CD4-positive, alpha-beta T cell treated with Interferon gamma for 1 hour (primary cell): Measurements from ENCODE around the gene CBL.
A peak's percentile ranks its signal among the peaks of the same experiment; 100 is the strongest.

Experiments used
- DNase-seq: peaks from one replicate; pipeline ENCODE4 v3.0.0-alpha.2; 2020

The CBL gene

DNA sequence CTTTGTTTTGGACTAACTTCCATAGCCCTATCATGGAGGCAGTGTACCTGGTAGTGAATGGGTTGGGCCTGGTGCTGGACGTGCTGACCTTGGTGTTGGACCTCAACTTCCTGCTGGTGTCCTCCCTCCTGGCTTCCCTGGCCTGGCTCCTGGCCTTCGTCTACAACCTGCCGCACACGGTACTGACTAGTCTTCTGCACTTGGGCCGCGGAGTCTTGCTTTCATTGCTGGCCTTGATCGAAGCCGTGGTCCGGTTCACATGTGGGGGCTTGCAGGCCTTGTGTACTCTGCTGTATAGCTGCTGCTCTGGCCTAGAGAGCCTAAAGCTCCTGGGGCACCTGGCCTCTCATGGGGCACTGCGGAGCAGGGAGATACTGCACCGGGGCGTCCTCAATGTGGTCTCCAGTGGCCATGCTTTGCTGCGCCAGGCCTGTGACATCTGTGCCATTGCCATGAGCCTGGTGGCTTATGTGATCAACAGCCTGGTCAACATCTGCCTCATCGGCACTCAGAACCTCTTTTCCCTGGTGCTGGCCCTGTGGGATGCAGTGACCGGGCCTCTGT, 129.0 kb downstream of the CBL start:
- DNase-seq: no peak

DNA sequence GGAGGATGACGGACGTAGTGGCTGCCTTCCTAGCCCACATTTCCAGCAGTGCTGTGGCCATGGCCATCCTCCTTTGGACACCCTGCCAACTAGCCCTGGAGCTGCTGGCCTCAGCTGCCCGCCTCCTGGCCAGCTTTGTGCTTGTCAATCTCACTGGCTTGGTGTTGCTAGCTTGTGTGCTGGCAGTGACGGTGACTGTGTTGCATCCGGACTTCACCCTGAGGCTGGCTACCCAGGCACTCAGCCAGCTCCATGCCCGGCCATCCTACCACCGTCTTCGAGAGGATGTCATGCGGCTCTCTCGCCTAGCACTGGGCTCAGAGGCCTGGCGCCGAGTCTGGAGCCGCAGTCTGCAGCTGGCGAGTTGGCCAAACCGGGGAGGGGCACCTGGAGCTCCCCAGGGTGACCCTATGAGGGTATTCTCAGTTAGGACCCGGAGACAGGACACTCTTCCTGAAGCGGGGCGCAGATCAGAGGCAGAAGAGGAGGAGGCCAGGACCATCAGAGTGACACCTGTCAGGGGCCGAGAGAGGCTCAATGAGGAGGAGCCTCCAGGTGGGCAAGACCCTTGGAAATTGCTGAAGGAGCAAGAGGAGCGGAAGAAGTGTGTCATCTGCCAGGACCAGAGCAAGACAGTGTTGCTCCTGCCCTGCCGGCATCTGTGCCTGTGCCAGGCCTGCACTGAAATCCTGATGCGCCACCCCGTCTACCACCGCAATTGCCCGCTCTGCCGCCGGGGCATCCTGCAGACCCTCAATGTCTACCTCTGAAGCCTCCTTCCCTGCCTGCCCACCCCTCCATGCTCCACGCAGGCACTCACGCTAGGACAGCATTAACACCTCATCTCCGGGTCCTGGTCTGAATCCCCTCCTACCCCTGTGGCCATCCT, 129.8 kb downstream of the CBL start:
- no peak for DNase-seq

- DNase-seq: no peak
These were observed 130.8 kb downstream of the CBL start for GRCh38 chr11:119336744-119337469.

DNA sequence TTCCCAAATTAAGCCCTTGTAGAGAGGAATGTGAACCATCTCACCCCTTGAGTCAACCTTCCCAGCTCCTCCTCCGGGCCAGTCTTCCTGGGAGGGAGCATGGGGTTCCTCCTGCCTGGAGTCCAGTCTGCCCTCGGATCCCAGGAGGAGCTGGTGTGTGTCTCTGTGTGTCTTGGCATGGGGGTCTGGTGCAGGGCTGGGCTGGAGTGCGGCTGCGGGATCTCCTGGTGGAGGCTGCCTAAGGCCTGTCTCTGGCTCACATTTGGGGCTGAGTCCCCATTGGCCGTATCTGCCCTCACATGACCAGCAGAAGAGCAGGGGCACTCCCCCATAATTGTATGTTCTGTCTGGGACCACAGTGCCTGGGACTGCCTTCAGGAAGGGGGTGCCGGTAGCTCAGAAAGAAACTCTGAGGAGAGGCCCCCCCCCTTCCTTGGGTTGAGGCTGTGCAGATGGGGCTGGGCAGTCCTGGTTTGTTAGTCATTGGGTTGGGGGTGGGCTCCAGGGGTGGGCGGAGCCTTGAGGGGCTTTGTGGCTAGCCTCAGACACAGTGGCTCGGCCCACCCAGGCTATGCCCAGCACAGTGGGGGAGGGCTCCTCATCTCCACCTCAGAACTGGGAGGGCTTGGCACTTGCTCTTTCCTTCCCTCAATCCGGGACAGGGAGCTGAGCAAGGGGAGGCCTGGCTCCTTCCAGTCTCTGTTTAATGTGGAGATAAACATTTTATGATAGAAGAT, 131.6 kb downstream of the CBL start:
- no peak for DNase-seq

- DNase-seq: peak; percentile 57
These were observed 132.3 kb downstream of the CBL start for GRCh38 chr11:119338318-119338890.

DNA sequence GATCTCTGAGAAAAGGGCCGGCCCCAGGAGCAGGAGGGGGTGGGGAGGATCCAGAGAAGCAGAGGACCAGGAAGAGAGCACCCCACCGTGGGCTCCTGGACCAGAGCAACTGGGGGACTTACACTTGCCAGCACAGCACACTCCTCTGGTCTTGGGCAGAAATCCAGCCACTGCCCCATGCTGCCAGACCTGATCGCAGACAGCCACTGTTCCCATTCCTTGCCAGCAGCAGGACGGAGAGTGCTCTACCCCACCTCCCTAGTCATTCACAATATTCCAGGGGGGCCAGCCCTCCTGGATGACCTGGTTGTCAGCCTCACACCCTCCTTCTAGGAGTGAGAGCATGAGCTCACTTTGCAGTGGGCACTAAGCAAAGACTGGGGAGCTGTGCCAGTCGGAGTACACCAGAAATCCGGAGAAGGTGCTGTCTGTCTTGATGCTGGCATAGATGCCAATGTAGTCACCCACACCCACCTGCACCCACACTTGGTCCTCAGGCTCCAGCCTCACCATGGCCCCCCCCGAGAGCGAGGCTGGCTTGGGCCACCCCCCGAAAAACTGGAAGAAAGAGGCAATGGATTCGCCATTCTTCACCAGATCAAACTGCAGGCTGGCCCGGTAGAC, 132.9 kb downstream of the CBL start:
- no peak for DNase-seq

DNA sequence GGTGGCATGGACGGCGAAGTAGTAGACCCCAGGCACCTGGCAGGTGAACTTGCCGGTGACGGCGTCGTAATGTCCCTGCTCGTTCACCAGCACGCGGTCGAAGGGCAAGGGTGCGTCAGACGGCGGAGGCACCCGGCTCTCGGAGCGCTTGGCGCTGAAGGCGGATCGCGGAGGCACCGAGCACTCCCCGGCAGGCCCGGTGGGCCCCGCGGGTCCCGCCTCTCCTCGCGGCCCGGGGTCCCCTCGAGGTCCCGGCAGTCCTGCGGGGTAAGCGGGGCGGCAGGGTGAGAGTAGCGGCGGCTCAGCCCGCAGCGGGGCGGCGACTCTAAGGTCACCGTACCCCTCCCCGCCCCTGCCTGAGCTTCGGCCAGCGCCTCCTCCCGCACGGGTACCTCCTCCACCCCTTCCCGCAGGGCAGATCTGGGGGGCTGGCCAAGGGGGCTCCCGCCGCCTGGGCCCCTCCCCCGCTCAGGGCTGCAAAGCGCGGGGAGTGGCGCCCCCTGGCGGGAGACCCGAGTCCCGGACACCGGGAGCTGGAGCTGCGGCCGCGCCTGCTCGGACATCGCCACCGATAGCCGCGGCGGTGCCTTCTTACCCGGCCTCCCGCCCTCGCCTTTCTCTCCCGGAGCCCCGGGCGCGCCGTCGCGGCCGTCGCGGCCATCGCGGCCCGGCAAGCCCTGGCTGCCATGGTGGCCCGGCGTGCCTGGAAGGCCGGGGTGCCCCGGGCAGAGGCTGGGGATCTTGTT, 133.6 kb downstream of the CBL start:
- no peak for DNase-seq

DNA sequence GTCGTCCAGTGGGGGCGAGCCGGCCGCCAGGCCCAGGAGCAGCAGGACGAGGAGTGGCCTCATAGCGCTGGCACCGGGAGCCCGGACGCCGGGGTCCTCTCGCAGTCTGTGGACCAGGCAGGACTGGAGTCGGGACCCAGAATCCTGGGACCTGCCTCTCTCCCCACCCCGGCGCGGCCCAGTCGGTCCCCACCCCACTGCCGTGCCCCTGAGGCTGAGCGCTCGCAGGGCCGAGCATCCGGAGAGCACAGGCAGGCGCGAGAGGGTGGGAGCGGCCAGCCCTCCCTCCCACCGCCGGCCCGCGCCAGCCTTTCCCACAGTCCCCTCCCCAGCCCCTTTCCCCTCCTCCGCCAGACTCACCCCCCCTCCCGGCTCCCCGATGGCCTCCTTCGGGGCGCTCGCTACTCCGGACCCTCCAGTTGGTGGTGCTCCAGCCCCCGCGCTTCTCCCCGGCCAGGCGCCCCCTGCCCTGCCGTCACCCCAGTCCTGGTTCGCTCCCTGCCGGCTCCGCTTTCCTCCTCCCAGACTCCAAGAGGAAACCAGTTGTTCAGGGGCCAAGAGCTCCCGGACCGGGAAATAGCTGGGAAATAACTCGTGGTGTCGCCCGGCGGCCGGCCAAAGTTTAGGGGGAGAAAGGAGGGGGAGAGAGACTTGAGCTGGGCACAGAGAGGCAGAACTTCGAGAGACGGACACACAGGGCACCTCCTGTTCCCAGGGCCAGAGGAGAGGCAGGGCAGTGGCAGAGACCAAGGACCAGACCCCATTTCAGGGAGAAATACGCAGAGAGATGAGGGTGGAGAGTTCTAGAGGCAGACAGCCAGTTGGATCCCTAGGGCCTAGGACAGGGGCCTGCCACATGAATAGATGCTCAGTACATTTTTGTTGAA, 134.4 kb downstream of the CBL start, which contains the start of gene C1QTNF5:
C1QTNF5 (minus strand) TSS at position 549 of the 887 bp plus-strand sequence; CDS start at position 63, 486 bp downstream.
- no peak for DNase-seq

GRCh38 chr11:119341222-119342022, 135.3 kb downstream of the CBL start:
- no peak for DNase-seq

DNA sequence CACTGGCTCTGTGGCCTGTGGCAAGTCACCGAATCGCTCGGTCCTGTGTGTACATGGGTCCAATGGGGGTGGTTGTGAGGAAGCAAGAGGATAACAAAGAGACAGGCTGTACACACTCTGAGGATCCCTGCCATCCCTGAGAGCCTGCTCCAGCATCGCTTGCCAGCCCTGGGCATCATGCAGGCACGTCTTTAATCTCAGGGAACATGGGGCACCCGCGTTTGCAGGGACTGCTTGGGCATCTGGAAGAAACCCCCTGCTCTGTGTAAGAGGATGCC, 135.8 kb downstream of the CBL start:
- DNase-seq: no peak

GRCh38 chr11:119342362-119343130, 136.4 kb downstream of the CBL start:
- no peak for DNase-seq

- no peak for DNase-seq
These were observed 137.6 kb downstream of the CBL start for GRCh38 chr11:119343726-119344125.

DNA sequence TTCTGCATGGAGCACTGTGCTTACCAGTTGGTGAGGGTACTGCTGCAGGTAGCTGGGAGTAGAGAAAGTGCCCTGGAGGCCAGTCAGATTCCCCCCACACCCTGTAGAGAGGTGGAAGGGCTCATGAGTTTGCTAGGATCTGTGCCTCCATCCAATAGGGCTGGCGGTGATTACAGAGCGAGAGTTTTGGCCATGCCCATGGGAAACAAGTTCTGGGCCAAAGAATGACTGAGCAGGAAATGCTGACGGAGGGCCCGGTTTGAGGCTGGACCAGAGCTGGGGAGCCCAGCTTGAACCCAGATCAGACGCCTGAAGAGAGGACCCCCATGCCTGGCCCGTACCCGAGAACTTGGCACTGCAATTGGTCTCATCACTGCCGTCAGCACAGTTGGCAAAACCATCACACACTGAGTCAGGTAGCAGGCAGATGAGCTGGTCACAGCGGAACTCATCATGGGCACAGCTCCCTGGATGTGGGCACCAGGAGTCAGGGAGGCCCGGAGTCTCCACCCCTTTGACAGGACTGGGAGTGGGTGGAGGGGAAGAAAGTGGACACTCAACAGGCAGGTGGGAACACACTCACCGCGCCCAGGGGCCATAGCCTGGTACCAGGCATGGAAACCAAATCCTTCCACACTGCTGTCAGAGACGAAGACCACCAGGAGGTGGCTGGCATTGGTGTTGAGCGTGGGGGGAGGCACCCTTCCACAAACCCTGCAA, 138.3 kb downstream of the CBL start:
- no peak for DNase-seq

GRCh38 chr11:119345685-119346084, 139.5 kb downstream of the CBL start:
- DNase-seq: no peak

GRCh38 chr11:119346605-119347004, 140.5 kb downstream of the CBL start, which contains the start of gene MFRP:
Gene MFRP (minus strand): TSS chr11:119346705. CDS start chr11:119346513, 192 bp downstream.
- DNase-seq: no peak

- DNase-seq: no peak
These were observed 141.1 kb downstream of the CBL start for GRCh38 chr11:119347242-119347641.

DNA sequence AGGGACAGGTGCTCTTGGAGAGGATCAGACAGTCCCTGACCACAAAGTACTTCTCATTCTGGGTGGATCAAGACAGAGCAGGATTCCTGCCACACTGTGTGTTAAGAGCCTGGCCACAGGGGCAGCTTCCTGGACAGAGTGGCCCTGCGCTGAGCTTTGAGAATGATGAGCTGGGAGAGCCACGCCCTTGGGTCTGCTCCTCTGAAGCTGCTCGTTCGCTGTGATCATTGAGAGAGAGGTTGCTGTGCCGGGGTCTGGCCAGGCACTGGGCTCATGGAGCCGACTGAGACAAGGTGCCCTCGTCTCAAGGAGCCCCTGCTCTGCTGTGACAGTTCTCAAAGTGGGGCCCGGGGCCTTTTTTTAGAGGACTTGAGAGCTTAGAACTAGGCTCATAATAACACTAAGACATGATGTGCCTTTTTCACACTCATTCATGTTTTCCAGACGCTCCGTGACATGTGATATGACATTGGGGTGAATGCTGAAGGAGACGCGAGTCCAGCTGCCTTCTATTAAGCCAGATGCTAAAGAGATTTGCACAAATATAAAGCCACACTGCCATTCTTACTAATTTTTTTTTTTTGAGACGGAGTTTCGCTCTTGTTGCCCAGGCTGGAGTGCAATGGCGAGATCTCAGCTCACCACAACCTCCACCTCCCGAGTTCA, 141.9 kb downstream of the CBL start:
- DNase-seq: no peak

- DNase-seq: no peak
These were observed 144.2 kb downstream of the CBL start for GRCh38 chr11:119350302-119350701.
